GM21528 (cell line): ENCODE measurements around the gene GIT2.
"Not testable (repeated sequence)": the region's sequence is repeated elsewhere in the genome, so short reads cannot be mapped to it uniquely, and the experiment has no call there.

Experiments
- ATAC-seq: cut with Tn5 transposase; IDR thresholded peaks from one replicate; pipeline ENCODE4 v1.9.1; 2021; ENCODE audit warnings: mild to moderate bottlenecking, moderate library complexity; ENCODE audit not compliant: unreplicated experiment, low FRiP score

Gene GIT2

GRCh38 chr12:109949089-109949488 lies 47.1 kb downstream of the GIT2 start:
- ATAC-seq: no peak

- ATAC-seq: no peak
These were observed 47.8 kb downstream of the GIT2 start for GRCh38 chr12:109948368-109948767.

DNA sequence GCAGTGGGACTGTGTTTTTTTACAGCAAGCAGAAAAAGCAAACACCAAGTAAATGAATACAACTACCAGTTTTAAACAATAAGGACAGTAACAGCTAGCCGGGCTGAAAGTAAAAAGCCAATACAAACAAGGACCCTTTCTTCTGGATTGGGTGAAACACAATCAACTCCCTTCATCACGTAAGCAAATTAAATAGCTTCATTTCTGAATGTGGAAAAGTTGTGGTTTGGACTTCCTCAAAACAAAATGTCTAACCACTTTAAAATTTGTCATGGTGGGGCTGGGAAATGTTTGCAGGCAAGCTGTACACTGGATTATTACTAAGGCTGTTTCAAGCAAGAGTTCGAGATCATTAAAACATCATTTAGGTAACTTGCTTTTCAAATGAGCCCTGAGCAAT lies 48.6 kb downstream of the GIT2 start:
- ATAC-seq: no peak

DNA sequence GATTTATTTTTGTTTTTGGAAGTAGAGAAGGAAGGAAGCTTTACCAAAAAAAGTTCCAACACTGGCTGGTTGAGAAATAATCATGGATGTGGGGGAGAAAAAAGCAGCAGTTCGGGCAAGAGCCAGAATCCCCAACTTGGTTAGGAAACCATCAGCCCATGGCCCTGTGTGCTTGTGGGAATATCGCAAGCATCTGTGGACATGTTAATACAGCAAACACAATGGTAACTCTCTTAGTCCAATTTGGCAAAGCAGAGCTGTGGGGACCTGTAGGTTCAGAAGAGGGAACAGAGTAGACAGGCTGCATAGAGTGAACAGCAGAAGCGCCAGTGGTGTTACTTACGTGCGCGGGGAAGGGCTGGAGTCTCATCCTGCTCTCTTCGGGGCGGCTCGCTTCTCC lies 49.3 kb downstream of the GIT2 start:
- ATAC-seq: no peak

- ATAC-seq: no peak
These were observed 49.7 kb downstream of the GIT2 start for GRCh38 chr12:109946505-109946904.

- ATAC-seq: no peak
These were observed 51.4 kb downstream of the GIT2 start for GRCh38 chr12:109944561-109945359.

GRCh38 chr12:109943811-109944210 lies 52.4 kb downstream of the GIT2 start:
- no peak for ATAC-seq

GRCh38 chr12:109940339-109940923 lies 55.7 kb downstream of the GIT2 start:
- ATAC-seq: no peak

DNA sequence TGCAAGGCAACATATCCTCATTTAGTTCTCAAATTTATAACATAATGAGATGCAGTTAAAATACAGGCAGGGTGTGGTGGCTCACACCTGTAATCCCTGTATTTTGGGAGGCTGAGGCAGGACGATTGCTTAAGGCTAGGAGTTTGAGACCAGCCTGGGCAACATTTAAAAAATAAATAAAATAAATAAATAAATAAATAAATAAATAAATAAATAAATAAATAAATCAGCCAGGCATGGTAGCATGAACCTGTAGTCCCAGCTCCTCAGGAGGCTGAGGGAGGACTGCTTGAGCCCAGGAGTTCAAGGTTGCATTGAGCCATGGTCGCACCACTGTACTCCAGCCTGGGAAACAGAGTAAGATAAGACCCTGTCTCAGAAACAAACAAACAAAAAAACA lies 56.7 kb downstream of the GIT2 start:
- ATAC-seq: no peak

DNA sequence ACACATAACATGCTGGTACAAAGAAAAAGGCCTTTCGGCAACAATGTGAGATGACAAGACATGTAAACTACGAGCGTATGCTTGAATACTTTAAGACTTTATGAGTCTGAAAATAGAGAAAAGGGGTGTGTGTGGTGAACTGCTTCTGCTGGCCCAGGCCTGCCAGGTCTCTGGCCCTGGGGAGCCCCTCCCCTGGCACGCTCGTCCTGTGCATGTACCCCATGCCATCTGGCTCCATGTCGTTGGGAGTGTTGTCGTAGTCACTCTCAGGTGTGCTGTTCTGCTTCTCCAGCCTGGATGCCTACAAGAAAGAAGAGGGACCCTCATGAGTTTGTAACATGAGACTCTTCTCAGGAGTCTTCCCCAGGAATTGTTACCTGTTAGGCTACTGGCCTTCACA lies 57.2 kb downstream of the GIT2 start:
- ATAC-seq: no peak

DNA sequence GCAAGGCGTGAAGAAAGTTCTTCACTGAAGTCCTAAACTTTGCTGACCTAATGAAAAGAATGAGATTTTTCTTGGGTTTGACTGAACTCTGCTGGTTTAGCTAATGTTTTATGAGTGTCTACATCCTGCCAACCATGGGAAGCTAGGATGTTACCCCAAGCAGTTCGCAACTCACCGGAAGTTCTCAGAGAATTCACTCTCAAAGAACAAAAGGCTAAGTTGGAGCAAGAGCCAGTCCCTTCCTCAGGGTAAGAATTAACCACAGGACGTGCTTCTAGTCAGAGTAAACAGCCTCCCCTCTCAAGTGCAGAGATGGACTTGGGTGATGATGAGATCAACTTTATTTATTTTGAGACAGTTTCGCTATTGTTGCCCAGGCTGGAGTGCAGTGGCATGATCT lies 58.8 kb downstream of the GIT2 start:
- ATAC-seq: no peak

- ATAC-seq: no peak
These were observed 62.1 kb downstream of the GIT2 start for GRCh38 chr12:109934026-109934425.

DNA sequence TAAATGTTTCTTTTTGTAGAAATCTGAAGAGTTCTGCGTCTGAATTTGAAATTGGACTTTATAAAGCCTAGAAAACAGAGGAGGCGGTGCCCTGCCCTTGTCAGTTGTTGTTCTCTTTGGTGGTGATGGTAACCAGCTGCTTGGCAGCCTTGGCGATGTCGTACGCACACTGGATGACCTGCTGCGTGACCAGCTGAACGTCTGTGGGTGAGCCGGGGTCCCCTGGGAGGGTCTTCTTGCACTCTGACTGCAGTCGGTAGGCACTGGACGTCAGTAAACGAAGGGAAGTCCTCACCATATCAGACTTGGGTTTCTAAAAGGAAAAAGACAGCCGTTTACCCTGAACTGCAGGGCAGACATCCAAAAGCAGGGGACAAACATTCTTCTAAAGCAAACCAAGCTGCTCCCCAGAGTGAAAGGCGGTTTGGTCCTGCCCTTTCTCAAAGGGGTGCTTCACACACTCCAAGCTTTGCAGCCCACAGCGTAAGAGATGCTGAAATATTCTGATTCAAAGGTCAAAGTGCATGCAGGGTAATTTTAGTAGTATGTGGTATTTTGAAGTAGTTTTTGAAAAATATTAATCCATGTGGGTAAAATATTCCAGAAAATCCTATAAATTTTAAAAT lies 63.2 kb downstream of the GIT2 start:
- ATAC-seq: no peak

GRCh38 chr12:109931143-109931542 lies 65.0 kb downstream of the GIT2 start:
- no peak for ATAC-seq

DNA sequence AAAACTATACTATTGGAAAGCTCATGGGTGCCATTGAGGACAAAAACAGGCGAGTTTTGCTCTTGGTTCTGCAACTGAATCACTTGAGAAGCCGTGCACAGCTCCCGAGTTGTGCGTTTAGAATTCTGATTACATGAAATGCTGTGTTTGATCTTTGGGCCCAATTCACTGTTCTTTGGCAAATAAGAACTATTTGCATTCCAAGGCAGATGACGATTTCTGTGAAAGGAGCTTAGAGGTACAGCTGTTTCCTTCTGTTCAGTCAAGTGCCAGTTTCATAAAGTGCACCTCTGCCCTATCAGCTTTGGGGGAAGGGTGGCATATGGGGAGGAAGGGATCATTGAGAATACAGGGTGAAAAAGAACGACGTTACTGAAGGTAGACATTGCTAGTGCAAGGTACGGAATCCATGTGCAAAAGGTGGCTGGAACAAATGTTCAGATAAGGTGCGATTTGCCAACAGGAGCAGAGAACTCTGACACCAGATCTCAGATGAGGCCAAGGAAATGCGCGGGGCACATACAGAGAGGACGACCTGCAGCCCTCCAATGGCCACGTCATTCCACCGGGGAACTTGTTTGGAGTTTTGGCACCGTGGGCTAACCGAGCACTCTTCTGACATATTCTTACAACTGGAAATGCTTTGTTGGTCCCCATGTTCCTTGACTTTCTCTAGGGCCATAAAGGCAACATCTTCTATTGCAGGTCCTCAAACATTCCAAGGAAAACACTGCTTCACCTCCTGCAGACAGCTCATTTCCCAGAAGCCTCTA lies 66.0 kb downstream of the GIT2 start:
- no peak for ATAC-seq

DNA sequence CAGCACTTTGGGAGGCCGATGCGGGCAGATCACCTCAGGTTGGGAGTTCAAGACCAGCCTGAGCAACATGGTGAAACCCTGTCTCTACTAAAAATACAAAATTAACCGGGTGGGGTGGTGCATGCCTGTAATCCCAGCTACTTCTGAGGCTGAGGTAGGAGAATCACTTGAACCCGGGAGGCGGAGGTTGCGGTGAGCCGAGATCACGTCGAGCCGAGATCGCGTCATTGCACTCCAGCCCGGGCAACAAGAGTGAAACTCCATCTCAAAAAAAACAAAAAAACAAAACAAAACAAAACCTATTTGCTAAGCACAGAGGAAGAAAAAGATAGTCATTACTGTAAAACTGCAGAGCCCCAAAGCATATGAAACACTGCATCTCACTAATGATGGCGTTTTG lies 66.8 kb downstream of the GIT2 start:
- ATAC-seq: not testable (repeated sequence)

- no peak for ATAC-seq
These were observed 68.0 kb downstream of the GIT2 start for GRCh38 chr12:109928058-109928656.

DNA sequence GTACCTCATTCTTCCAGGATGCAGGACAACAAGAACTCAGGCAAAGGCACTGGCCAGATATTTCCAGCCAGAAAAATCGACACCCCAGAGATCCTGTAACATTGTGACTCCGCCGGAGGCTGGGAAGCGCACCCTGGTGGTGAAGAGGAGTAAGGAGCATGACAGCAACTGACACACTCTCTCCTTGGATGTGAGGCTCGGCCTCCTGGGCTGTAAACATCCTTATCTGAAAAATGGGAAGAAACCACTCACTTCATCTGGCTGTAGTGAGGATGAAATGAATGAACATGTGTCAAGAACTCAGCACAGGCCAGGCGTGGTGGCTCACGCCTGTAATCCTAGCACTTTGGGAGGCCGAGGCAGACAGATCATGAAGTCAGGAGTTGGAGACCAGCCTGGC lies 68.5 kb downstream of the GIT2 start:
- no peak for ATAC-seq

DNA sequence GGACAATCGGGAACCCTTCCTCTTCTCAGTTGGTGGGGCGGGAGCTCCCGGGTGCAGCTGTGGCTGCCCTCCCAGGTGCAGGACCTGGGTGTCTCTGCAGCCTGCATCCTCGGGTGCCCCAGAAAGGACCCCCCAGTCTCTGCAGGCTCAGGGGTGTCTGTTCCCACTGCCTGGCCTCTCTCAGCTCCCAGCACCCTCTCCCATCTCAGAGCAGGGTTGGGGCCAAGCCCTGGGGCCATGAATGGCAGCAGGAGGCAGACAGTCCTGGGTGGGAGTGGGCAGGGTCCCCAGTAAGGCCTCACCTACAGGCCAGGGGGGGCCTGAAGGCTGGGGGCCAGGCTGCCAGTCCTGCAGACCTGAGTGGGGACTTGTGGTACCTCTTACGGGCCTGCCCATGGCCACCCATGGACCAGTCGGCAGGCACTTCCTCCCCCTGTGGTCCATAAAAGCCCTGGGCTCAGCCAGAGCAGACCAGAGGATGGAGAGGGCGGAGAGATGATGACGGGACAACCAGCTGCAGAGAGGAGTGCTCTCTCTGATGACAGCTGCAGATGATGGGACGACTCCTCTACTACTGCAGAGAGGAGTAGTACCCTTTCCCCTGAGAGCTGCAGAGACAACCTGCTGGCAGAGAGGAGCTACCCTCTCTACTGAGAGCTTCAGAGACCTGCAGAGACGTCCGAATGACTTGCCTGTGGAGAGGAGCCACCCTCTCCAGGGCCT lies 69.5 kb downstream of the GIT2 start:
- ATAC-seq: no peak

GRCh38 chr12:109926016-109926415 lies 70.2 kb downstream of the GIT2 start:
- ATAC-seq: no peak
